Mesendoderm (in vitro differentiated cells): ENCODE data around the gene GID4.

Experiments used
- DNase-seq: peaks from one replicate; pipeline ENCODE4 v3.0.0; 2013
- H2AK5ac ChIP-seq: 2 replicates; pipeline ENCODE4 v1.6.1; 2013; ENCODE audit warnings: low read length, inconsistent platforms
- H2BK120ac ChIP-seq: 2 replicates; pipeline ENCODE4 v1.6.1; 2013; ENCODE audit warnings: low read depth, mild to moderate bottlenecking, low read length, moderate library complexity, mixed read lengths
- H2BK15ac ChIP-seq: replicated peaks from 2 replicates; pipeline ENCODE4 v1.6.1; 2013; ENCODE audit warnings: low read depth, mild to moderate bottlenecking, moderate library complexity
- H2BK5ac ChIP-seq: 2 replicates; pipeline ENCODE4 v1.6.1; 2013; ENCODE audit warnings: low read length, inconsistent platforms
- H3K18ac ChIP-seq: 2 replicates; pipeline ENCODE4 v1.6.1; 2013; ENCODE audit warnings: mild to moderate bottlenecking, low read length, mixed read lengths
- H3K23ac ChIP-seq: one replicate; pipeline ENCODE4 v1.6.1; 2013; ENCODE audit warnings: low read length
- H3K27ac ChIP-seq: 2 replicates; pipeline ENCODE4 v1.5.1; 2013; ENCODE audit warnings: low read depth, mild to moderate bottlenecking, inconsistent platforms, low read length, moderate library complexity
- H3K27me3 ChIP-seq: 2 replicates; pipeline ENCODE4 v1.6.1; 2013; ENCODE audit warnings: low read length, control low read depth, mild to moderate bottlenecking, inconsistent platforms; ENCODE audit not compliant: insufficient read depth, poor library complexity
- H3K36me3 ChIP-seq: 2 replicates; pipeline ENCODE4 v1.6.1; 2013; ENCODE audit warnings: low read length, inconsistent platforms; ENCODE audit not compliant: control insufficient read depth, insufficient read depth
- H3K4ac ChIP-seq: one replicate; pipeline ENCODE4 v1.6.1; 2013; ENCODE audit warnings: low read depth, mild to moderate bottlenecking, low read length, moderate library complexity
- H3K4me1 ChIP-seq: 2 replicates; pipeline ENCODE4 v1.6.1; 2013; ENCODE audit warnings: low read depth, low read length, inconsistent platforms; ENCODE audit not compliant: control insufficient read depth
- H3K4me2 ChIP-seq: 2 replicates; pipeline ENCODE4 v1.6.1; 2013; ENCODE audit warnings: low read length
- H3K4me3 ChIP-seq: 2 replicates; pipeline ENCODE4 v1.5.1; 2013; ENCODE audit warnings: mild to moderate bottlenecking, low read length
- H3K56ac ChIP-seq: one replicate; pipeline ENCODE4 v1.6.1; 2013; ENCODE audit warnings: low read length
- H3K79me1 ChIP-seq: 2 replicates; pipeline ENCODE4 v1.6.1; 2013; ENCODE audit warnings: low read length, inconsistent platforms
- H3K79me2 ChIP-seq: 2 replicates; pipeline ENCODE4 v1.6.1; 2013; ENCODE audit warnings: mild to moderate bottlenecking, low read length; ENCODE audit not compliant: control insufficient read depth, insufficient read depth
- H3K9ac ChIP-seq: 2 replicates; pipeline ENCODE4 v1.6.1; 2013; ENCODE audit warnings: low read length, inconsistent platforms
- H4K5ac ChIP-seq: one replicate; pipeline ENCODE4 v1.6.1; 2013; ENCODE audit warnings: low read length
- H4K8ac ChIP-seq: one replicate; pipeline ENCODE4 v1.6.1; 2013; ENCODE audit warnings: low read depth, mild to moderate bottlenecking, control low read depth, low read length, moderate library complexity
- WGBS: extraction: QIAGEN DNeasy Blood & Tissue Kit; methylation state at CpG from one replicate; pipeline ENCODE4 v1.1.7; 2013; ENCODE audit warnings: low lambda C conversion rate, missing lambda C conversion rate; ENCODE audit not compliant: insufficient coverage; ENCODE audit errors: extremely low coverage; 5-methylcytosine and 5-hydroxymethylcytosine counted together

GID4 gene

GRCh38 chr17:18008496-18009268, 30.5 kb upstream of the GID4 start:
- no peak overlapping the region for H3K23ac ChIP-seq
- no peak overlapping the region for H4K8ac ChIP-seq
- H3K4me1 ChIP-seq: peaks cover 3% of the 10 kb centered on the region
- no peaks in the 10 kb centered on the region for H3K27me3 ChIP-seq
- no peak overlapping the region for H3K4ac ChIP-seq
- H3K79me1 ChIP-seq: no peaks in the 10 kb centered on the region
- no peak overlapping the region for H3K9ac ChIP-seq
- no peak overlapping the region for H3K18ac ChIP-seq
- no peak overlapping the region for H3K27ac ChIP-seq
- peak; percentile 65 for DNase-seq
- H2BK15ac ChIP-seq: no peak overlapping the region
- no peaks in the 10 kb centered on the region for H3K36me3 ChIP-seq
- no peak overlapping the region for H3K4me2 ChIP-seq
- peak overlapping the region; percentile 51 for H3K56ac ChIP-seq
- H3K79me2 ChIP-seq: no peaks in the 10 kb centered on the region
- H4K5ac ChIP-seq: no peak overlapping the region
- no peak overlapping the region for H3K4me3 ChIP-seq
- no peak overlapping the region for H2AK5ac ChIP-seq
- no peak overlapping the region for H2BK5ac ChIP-seq
- H2BK120ac ChIP-seq: no peak overlapping the region
- no CpG with 5 or more reads among the region's 5 CpGs for WGBS

DNA sequence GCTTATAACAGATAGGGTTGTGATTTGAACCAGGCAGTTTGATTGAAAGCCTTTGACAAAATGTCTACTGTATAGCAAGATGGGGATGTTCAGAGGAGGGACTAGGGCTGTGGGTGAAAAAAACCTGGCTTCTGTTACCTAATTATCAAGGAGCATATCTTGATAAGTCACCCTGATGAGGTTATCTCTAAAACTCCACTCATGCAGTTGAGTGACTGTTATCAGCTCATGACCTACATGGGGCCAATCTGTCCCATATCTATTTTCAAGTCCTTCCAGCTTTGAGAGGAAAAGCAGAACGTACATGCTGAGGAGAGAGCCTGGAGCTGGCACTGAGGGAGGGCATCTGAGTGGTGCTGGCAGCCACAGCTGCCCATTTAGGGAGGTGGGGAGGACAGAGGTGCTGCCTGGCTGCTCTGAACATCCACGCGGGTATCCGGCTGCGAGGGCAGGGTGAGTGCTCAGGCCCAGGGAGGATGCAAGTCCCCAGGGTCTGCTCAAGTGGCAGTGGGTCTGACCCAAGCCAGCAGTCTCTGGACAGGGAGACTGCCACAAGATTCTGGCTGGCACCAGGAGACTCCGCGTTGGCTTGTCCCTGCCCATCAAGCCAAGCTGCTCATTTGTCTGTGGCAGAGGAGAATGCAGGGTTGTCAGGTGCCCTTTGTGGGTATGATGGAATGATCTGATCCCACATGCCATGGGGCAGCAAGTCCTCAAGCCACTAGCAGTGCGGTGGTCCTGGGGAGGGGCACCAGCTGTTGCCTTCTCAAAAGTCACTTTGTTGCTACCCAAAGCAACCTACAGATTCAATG, 29.4 kb upstream of the GID4 start:
- no CpG with 5 or more reads among the region's 8 CpGs for WGBS

DNA sequence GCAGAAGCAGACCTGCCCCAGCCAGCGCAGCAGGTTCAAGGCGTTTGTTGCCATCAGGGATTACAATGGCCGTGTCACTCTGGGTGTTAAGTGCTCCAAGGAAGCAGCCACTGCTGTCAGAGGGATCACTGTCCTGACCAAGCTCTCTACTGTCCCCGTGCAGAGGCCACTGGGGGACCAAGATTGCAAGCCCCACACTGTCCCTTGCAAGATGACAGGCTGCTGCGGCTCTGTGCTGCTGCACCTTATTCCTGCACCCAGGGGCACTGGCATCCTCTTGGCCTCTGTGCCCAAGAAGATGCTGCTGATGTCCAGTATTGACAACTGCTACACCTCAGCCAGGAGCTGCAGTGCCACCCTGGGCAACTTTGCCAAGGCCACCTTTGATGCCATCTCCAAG, 27.9 kb upstream of the GID4 start:
- H3K27me3 ChIP-seq: no peaks in the 10 kb centered on the region
- no peak overlapping the region for H3K9ac ChIP-seq
- no peak overlapping the region for H2BK5ac ChIP-seq
- no peak overlapping the region for H2AK5ac ChIP-seq
- no peak overlapping the region for H3K4me3 ChIP-seq
- H3K4me2 ChIP-seq: no peak overlapping the region
- no peaks in the 10 kb centered on the region for H3K79me1 ChIP-seq
- H3K18ac ChIP-seq: no peak overlapping the region
- no peak overlapping the region for H3K4ac ChIP-seq
- H2BK15ac ChIP-seq: no peak overlapping the region
- no peaks in the 10 kb centered on the region for H3K79me2 ChIP-seq
- no peak overlapping the region for H4K5ac ChIP-seq
- no CpG with 5 or more reads among the region's 5 CpGs for WGBS
- H4K8ac ChIP-seq: no peak overlapping the region
- no peak for DNase-seq
- H3K36me3 ChIP-seq: no peaks in the 10 kb centered on the region
- peaks cover 3% of the 10 kb centered on the region for H3K4me1 ChIP-seq
- H3K56ac ChIP-seq: no peak overlapping the region
- no peak overlapping the region for H3K23ac ChIP-seq
- H3K27ac ChIP-seq: no peak overlapping the region
- H2BK120ac ChIP-seq: no peak overlapping the region

More for the DNA sequence above, 29.4 kb upstream of the GID4 start:
- H2BK5ac ChIP-seq: no peak overlapping the region
- H2BK15ac ChIP-seq: no peak overlapping the region
- no peak overlapping the region for H4K5ac ChIP-seq
- no peak overlapping the region for H2AK5ac ChIP-seq
- no peak overlapping the region for H4K8ac ChIP-seq
- no peak overlapping the region for H3K9ac ChIP-seq
- H3K23ac ChIP-seq: no peak overlapping the region
- no peaks in the 10 kb centered on the region for H3K79me2 ChIP-seq
- H3K4me1 ChIP-seq: peaks cover 3% of the 10 kb centered on the region
- no peak overlapping the region for H3K27ac ChIP-seq
- H3K18ac ChIP-seq: no peak overlapping the region
- H3K27me3 ChIP-seq: no peaks in the 10 kb centered on the region
- no peak overlapping the region for H3K4me3 ChIP-seq
- no peaks in the 10 kb centered on the region for H3K79me1 ChIP-seq
- peak; percentile 89 for DNase-seq
- no peak overlapping the region for H2BK120ac ChIP-seq
- no peak overlapping the region for H3K4ac ChIP-seq
- H3K4me2 ChIP-seq: no peak overlapping the region
- H3K36me3 ChIP-seq: no peaks in the 10 kb centered on the region
- H3K56ac ChIP-seq: no peak overlapping the region

DNA sequence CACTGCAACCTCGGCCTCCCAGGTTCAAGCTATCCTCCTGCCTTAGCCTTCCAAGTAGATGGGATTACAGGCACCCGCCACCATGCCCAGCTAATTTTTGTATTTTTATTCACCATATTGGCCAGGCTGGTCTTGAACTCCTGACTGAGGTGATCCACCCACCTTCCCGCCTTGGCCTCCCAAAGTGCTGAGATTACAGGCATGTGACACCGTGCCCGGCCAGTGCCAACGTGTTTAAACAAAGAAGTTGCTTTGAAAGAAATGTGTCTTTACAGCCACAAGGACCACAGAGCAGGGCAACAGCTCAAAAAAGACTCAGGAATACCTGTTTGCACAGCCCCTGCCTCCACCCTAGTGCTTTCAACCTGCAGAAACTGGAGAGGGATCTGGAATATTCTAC, 25.2 kb upstream of the GID4 start:
- no peak overlapping the region for H3K56ac ChIP-seq
- no peak overlapping the region for H3K4me2 ChIP-seq
- no CpG with 5 or more reads among the region's 6 CpGs for WGBS

GRCh38 chr17:18015593-18015992, 23.6 kb upstream of the GID4 start:
- no CpG with 5 or more reads among the region's 5 CpGs for WGBS
- Histone ChIP-seq H2AK5ac (no peak overlapping the region), H3K23ac (no peak overlapping the region), H3K27me3 (no peaks in the 10 kb centered on the region), H4K8ac (no peak overlapping the region), H3K4ac (no peak overlapping the region), H3K79me2 (no peaks in the 10 kb centered on the region), H2BK120ac (no peak overlapping the region), H3K4me2 (no peak overlapping the region), H3K18ac (no peak overlapping the region), H3K27ac (no peak overlapping the region), H2BK15ac (no peak overlapping the region), H3K4me3 (no peak overlapping the region), H3K36me3 (no peaks in the 10 kb centered on the region), H3K79me1 (no peaks in the 10 kb centered on the region), H3K56ac (no peak overlapping the region), H2BK5ac (no peak overlapping the region), H3K9ac (no peak overlapping the region), H4K5ac (no peak overlapping the region), H3K4me1 (no peaks in the 10 kb centered on the region)
- no peak for DNase-seq

More for the DNA sequence above, 25.2 kb upstream of the GID4 start:
- Histone ChIP-seq H2AK5ac (no peak overlapping the region), H3K4me3 (no peak overlapping the region), H3K27ac (no peak overlapping the region), H3K27me3 (no peaks in the 10 kb centered on the region), H3K4me1 (peaks cover 3% of the 10 kb centered on the region), H2BK120ac (no peak overlapping the region), H3K23ac (no peak overlapping the region), H2BK5ac (no peak overlapping the region), H3K18ac (no peak overlapping the region), H3K4ac (no peak overlapping the region), H4K5ac (no peak overlapping the region), H3K79me2 (no peaks in the 10 kb centered on the region), H2BK15ac (no peak overlapping the region), H4K8ac (no peak overlapping the region), H3K79me1 (no peaks in the 10 kb centered on the region), H3K36me3 (no peaks in the 10 kb centered on the region), H3K9ac (no peak overlapping the region)
- no peak for DNase-seq
